ENCODE measurements around the gene MYO1F.

- TF ChIP-seq POLR2A (IDR thresholded peaks at IDR 0.05; ENCODE audit: low read depth, low read length) (no peak), TAF1 (IDR thresholded peaks at IDR 0.05; ENCODE audit: borderline replicate concordance, low read depth, low read length) (no peak), POLR2AphosphoS5 (IDR thresholded peaks at IDR 0.05; ENCODE audit: low read depth, low read length) (no peak)
Observed at GRCh38 chr19:8519388-8519787, 57.9 kb downstream of the MYO1F start.

Data from GM12892 (cell line).